GM18909 (cell line): ENCODE measurements around the gene TLK2.
"Not testable (repeated sequence)": the region's sequence is repeated elsewhere in the genome, so short reads cannot be mapped to it uniquely, and the experiment has no call there.

Experiments used
- ATAC-seq: cut with Tn5 transposase; IDR thresholded peaks from one replicate; pipeline ENCODE4 v1.9.1; 2021; ENCODE audit warnings: mild to moderate bottlenecking; ENCODE audit not compliant: unreplicated experiment, poor library complexity

The TLK2 gene

GRCh38 chr17:62479639-62480258 lies 1.1 kb downstream of the TLK2 start:
- ATAC-seq, result not testable (repeated sequence)

GRCh38 chr17:62482553-62482952 lies 3.9 kb downstream of the TLK2 start:
- ATAC-seq, result not testable (repeated sequence)

GRCh38 chr17:62490990-62491389 lies 12.4 kb downstream of the TLK2 start:
- not testable (repeated sequence) for ATAC-seq

GRCh38 chr17:62493049-62493655 lies 14.5 kb downstream of the TLK2 start:
- ATAC-seq, result not testable (repeated sequence)

GRCh38 chr17:62494073-62494472 lies 15.4 kb downstream of the TLK2 start:
- not testable (repeated sequence) for ATAC-seq

GRCh38 chr17:62496344-62496743 lies 17.7 kb downstream of the TLK2 start:
- not testable (repeated sequence) for ATAC-seq

- not testable (repeated sequence) for ATAC-seq
Measured at GRCh38 chr17:62498796-62499195, 20.2 kb downstream of the TLK2 start.

GRCh38 chr17:62500463-62500862 lies 21.8 kb downstream of the TLK2 start:
- not testable (repeated sequence) for ATAC-seq

GRCh38 chr17:62504857-62505256 lies 26.2 kb downstream of the TLK2 start:
- not testable (repeated sequence) for ATAC-seq

- peak; percentile 66 for ATAC-seq
Measured at GRCh38 chr17:62507191-62507836, 28.7 kb downstream of the TLK2 start.

- not testable (repeated sequence) for ATAC-seq
Measured at GRCh38 chr17:62510247-62510819, 31.7 kb downstream of the TLK2 start.

- not testable (repeated sequence) for ATAC-seq
Measured at GRCh38 chr17:62511014-62511413, 32.4 kb downstream of the TLK2 start.

GRCh38 chr17:62516376-62516775 lies 37.8 kb downstream of the TLK2 start:
- not testable (repeated sequence) for ATAC-seq

GRCh38 chr17:62521295-62521694 lies 42.7 kb downstream of the TLK2 start:
- ATAC-seq, result not testable (repeated sequence)

GRCh38 chr17:62524077-62524476 lies 45.5 kb downstream of the TLK2 start:
- not testable (repeated sequence) for ATAC-seq

- ATAC-seq, result not testable (repeated sequence)
Measured at GRCh38 chr17:62525317-62525716, 46.7 kb downstream of the TLK2 start.

GRCh38 chr17:62530936-62531335 lies 52.3 kb downstream of the TLK2 start:
- not testable (repeated sequence) for ATAC-seq

- not testable (repeated sequence) for ATAC-seq
Measured at GRCh38 chr17:62536557-62536956, 57.9 kb downstream of the TLK2 start.

GRCh38 chr17:62541073-62541472 lies 62.4 kb downstream of the TLK2 start:
- ATAC-seq, result not testable (repeated sequence)

GRCh38 chr17:62543278-62543775 lies 64.7 kb downstream of the TLK2 start:
- not testable (repeated sequence) for ATAC-seq

- not testable (repeated sequence) for ATAC-seq
Measured at GRCh38 chr17:62546066-62546465, 67.4 kb downstream of the TLK2 start.
